ENCODE measurements around the gene RTKN.
"Not testable (repeated sequence)": the region's sequence is repeated elsewhere in the genome, so short reads cannot be mapped to it uniquely, and the experiment has no call there.

The RTKN gene

DNA sequence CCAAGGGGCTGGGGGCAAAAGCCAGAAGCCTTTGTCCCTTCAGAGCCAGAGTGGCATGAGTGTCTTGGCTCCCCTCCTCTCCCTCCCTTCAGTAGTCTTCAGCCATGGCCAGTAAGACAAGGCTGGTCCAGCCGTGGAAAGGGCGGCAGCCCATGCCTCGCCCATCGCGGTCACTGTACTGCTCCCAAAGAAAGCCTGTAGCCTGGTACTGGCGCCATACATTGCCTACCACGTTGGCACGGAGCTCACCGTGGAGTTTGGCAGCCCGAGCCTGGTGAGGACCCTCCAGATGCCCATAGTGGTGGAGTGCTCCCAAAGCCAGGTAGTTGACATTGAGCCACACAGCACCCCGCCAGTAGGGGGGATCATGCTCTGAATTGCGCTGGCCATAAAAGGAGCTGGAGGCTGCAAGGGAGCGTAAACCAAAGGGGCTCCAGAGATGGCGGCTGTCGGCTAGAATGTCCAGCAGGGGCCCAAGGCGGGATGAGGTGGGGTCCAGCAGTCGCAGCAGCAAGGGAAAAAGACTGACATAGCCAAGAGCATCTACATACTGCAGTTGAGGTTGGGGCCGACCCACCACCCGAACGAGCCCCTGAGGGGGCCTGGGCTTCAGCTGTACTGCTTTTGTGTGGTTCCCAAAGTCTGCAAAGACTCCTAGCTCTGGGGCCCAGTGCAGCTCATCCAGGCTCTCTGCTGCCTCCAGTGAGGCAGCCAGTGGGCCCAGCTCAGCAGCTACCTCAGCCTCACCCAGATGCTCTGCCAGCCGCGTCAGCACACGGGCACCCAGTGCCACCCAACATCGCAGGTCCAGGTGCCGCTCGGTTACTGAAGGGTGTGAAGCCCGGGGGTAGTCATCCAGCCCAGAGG lies 19.7 kb upstream of the RTKN start:
- peak; percentile 34 for DNase-seq

DNA sequence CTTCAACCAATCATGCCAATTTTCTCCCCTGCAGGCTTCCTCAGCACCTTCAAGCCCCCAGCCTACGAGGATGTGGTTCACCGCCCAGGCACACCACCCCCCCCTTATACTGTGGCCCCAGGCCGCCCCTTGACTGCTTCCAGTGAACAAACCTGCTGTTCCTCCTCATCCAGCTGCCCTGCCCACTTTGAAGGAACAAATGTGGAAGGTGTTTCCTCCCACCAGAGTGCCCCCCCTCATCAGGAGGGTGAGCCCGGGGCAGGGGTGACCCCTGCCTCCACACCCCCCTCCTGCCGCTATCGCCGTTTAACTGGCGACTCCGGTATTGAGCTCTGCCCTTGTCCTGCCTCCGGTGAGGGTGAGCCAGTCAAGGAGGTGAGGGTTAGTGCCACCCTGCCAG lies 18.4 kb upstream of the RTKN start:
- DNase-seq = not testable (repeated sequence)

DNA sequence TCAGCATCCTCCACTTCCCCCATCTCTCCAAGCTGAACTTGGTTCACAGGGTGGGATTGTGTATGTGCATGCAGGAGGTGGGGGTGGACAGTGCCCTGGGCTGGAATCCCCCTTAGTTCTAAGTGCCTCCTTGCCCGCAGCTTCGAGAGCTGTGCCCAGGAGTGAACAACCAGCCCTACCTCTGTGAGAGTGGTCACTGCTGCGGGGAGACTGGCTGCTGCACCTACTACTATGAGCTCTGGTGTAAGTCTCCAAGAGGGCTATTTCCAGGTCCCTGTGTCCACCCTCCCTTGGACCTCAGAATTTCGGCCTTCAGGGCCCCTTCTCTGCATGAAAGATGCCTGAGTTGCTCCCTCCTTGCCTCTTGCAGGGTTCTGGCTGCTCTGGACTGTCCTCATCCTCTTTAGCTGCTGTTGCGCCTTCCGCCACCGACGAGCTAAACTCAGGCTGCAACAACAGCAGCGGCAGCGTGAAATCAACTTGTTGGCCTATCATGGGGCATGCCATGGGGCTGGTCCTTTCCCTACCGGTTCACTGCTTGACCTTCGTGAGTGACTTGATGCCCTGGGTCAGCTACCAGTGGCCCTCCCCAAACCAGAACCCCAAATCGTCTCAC lies 17.9 kb upstream of the RTKN start:
- not testable (repeated sequence) for DNase-seq

DNA sequence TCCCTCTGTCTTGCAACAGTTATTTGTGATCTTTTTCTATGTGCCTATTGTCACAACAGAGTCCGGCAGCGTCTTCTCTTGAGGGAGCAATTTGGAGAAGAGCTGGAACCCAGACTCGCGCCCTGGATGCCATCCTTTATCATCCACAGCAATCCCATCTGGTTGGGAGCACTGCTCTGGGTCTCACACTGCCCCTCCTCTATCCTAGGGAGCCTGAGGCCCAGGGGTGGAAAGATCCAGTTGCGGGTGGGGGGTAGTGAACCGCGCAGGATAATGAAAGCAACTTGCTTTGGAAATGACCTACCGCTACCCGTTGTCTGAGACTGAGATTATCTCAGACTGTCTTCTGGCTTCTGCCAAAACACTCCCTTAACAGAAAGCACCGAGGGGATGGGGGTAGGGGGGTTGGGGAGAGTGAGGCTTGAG lies 17.2 kb upstream of the RTKN start:
- DNase-seq = no peak

DNA sequence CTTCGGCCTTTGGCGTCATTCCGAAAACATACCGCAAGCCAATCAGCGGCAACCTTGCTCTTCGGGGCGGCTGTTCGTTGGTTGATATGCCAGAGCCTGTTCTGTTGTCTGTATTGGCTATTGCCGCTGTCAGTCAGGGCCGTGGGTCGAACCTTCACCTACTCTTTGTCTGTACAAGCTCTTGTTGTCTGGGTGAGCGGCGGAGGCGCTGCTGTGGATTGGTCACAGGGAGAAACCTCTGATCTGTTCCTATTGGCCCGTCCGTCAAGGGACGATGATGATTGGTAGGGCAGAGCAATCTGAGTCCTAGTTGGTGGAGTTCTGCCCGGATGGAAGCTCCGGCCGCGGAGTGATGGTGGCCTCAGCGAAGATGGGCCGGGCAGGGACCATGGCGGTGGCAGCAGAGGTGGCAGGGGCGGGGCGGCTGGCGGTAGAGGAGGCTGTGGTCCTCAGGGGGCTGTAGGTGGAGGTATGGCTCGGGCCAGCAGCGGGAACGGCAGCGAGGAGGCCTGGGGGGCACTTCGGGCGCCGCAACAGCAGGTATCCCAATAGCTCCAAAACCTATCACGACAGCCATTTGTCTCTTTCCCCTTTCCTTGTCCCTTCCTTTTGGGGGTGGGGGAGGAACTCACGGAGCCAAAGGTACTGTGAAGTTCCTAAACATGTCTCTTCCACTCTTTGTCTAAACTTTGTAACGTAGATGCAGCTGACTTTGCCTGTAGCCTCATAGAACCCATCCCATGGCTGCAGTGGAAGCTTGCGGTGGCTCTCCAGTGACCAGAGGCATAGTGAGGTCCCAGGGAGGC lies 16.6 kb upstream of the RTKN start, which contains the start of gene WBP1:
Gene WBP1, plus strand, starts transcription at position 307 of the 806 bp plus-strand sequence. Its CDS starts 165 bp downstream, at position 472.
- peak; percentile 99 for DNase-seq

DNA sequence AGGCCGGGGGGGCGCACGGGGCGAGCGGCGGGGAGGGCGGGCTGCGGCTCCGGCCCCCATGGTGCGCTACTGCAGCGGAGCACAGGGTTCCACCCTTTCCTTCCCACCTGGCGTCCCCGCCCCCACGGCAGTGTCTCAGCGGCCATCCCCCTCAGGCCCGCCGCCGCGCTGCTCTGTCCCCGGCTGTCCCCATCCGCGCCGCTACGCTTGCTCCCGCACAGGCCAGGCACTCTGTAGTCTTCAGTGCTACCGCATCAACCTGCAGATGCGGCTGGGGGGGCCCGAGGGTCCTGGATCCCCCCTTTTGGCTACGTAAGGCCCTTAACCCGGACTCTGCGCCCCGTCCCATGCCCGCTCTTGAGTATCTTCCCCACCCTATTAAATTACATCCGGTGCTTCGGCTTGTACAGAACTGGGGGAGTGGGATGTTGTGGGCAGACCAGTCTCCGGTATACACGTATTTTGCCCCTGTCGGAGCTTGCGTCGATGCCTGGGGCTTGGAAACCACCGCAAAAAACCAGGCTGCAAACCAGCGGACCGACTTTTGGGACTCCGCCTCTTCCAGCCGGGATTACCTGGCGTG lies 15.9 kb upstream of the RTKN start:
- DNase-seq = peak; percentile 87

DNA sequence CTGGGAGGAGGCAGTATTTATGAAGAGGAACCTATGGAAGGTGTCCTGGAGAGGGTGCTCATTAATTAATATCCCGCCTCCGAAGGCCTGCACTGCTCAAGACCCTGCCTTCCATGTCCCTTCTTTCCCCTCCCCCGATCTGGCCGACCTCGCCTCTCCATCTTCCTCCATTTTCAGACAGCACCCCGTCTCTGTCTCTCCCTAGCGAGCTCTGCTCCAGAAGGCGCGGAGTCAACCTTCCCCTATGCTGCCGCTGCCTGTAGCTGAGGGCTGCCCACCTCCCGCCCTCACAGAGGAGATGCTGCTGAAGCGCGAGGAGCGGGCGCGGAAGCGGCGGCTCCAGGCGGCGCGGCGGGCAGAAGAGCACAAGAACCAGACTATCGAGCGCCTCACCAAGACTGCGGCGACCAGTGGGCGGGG lies 15.4 kb upstream of the RTKN start:
- DNase-seq = no peak

DNA sequence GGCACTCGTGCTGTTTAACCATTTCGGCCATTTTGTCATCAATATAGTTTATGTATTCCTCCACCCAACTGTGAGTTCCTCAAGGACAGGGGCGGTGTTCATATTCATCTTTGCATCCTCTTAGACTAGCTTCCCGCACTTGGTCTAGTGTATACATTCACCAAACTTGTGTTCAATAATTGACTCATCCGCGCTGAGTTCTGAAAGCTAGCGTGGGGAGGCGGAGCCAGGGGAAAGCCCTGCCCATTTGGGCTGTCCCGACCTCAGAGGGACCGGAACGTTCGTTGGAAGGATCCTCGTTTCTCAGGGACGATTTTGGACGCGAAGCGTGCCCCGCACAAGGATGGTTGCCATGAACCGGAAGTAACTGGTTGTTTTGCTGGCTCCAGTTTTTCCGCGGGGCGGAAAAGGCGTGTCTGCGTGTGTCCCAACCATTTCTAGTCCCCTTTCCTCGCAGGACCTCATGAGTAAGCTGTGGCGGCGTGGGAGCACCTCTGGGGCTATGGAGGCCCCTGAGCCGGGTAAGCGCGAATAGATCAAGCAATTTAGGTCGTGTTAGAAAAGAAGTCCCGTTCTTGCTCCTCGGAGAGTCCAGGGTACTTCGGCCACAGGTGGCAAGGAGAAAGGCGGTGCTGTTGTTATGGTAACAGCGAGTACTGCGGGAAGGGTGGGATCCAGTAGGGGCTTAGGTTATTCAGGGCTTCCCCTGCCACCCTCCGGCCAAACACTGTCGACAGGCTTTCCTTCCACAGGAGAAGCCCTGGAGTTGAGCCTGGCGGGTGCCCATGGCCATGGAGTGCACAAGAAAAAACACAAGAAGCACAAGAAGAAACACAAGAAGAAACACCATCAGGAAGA lies 13.1 kb upstream of the RTKN start, which contains the start of gene INO80B:
Gene INO80B, plus strand, starts transcription at position 434 of the 858 bp plus-strand sequence. Its CDS starts 30 bp downstream, at position 464.
- DNase-seq = peak; percentile 98

DNA sequence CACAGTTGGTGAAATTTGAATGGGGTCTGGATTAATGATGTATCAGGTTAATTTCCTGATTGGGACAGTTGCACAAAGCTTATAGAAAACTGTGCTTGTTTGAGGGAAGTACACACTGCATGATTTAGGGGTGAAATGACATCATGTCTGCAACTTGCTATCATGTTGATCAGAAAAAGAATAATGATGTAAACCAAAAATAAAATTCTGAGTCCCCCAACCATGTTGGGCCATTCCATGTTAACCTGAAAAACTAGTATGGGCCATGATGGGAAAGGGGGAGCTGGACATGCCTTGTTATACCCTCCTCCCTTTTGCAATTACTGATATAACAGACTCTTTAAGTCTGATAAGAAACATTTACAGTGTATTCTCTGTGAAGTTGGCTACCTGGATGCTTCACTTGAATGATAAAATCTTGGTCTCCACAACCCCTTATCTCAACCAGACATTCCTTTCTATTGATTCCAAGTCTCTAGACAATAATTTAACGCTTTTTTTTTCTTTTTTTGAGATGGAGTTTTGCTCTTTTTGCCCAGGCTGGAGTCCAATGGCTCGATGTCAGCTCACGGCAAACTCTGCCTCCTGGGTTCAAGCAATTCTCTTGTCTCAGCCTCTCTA lies 8.9 kb upstream of the RTKN start:
- DNase-seq = no peak

DNA sequence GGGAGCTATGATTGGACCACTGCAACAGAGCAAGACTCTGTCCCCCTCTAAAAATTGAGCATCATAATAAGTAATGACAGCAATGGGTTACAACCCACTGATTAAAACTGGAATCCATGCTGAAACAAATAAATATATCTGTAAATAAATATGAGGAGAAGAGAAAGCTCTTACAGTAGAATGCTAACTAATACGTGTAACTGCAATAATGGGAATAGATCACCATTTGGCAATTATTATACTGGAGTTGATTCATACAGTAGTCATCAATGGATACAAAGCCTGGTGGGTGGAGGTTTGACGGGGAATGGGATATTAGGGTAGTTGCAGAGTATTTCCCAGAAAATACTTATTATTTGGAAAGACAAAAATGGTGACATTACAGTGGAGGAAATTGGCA lies 7.0 kb upstream of the RTKN start:
- DNase-seq = no peak

DNA sequence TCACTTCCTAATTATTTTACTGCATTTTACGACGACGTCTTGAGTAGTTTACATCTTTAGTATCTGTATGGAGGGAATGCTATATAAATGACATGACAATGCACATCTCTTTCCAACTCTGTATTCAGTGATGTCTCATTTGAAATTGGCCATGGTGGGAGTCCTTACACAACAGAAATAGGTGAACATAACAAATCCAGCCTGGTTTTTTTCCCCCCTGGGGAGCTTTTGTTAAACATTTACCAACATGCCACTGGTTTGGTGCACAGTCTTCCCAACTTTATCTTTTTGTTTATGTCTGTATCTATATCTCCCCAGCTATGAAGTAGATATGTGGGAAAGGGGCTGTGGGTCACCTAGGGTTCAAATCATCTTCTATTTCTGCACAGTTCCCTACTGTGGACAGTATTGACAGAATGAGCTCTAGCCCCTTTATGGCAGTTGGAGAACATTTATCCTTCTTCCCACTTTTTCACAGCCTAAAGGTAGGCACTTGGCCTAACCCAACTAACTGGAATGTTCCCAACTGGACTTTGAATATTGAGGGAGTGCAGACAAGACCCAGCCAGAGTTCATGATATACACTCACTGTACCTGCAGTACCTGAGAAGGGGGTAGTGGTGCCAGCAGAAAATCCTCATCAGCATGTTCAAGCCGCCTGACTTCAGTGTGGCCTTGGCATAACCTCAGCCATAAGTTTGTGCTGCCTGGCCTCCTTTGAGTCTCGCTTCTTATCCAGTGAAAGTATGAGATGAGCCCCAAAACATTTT lies 5.7 kb upstream of the RTKN start:
- DNase-seq = no peak

DNA sequence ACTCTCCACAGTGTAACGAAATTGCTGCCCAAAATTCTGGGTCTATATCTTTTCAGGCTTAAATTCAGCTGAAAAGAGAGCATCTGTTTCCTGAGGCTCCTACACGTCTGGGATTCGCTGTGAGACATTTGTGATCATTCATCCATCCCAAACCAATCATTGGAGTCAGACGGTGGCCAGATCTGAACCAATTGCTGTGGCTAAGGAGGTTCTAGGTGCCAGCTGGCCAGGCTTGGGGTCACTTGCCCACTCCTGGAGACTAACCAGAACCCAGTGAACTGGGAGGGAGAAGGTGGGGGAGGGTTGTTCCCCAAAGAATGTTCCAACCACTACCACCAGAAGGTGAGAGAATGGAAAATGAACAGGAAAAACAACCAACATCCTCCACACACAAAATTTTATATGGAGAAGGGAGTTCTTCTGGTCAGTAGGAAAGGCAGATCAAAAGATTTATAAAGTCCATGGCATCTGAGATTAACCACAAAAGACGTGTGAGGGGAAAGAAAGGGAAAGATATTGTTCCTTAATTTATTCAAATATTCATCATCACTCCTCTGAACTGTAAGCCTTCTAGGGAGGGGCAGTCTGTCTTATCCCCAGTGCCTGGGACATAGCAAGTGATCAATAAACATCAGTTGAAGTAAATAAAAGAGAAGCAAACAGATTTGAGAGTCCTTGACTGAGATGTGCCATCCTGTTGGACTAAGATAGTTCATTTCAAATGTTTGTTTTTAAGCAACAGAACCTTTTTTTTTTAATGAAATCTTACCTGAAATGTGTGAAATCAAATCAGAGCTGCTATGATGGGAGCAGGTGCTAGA lies 3.0 kb upstream of the RTKN start:
- DNase-seq = no peak

DNA sequence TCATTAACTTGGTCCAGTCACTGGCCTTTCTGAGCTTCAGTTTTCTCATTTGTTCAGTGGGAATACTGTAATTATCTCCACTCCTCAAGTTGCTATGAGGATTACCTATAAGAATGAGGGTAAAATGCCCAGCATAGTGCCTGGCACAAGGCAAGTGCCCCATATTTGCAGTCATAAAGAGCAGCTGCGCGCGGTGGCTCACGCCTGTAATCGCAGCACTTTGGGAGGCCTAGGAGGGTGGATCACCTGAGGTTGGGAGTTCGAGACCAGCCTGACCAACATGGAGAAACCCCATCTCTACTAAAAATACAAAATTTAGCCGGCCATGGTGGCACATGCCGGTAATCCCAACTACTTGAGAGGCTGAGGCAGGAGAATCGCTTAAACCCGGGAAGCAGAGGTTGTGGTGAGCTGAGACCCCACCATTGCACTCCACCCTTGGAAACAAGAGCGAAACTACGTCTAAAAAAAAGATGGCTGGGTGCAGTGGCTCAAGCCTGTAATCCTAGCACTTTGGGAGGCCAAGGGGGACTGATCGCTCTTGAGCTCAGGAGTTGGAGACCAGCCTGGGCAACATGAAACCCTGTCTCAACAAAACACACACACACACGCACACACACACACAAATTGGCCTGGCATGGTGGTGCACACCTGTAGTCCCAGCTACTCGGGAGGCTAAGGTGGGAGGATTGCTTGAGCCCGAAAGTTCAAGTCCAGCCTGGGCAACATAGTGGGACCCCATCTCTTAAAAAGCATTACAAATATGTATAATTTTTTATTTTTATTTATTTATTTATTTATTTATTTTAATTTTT lies 953 bp upstream of the RTKN start:
- DNase-seq = not testable (repeated sequence)

DNA sequence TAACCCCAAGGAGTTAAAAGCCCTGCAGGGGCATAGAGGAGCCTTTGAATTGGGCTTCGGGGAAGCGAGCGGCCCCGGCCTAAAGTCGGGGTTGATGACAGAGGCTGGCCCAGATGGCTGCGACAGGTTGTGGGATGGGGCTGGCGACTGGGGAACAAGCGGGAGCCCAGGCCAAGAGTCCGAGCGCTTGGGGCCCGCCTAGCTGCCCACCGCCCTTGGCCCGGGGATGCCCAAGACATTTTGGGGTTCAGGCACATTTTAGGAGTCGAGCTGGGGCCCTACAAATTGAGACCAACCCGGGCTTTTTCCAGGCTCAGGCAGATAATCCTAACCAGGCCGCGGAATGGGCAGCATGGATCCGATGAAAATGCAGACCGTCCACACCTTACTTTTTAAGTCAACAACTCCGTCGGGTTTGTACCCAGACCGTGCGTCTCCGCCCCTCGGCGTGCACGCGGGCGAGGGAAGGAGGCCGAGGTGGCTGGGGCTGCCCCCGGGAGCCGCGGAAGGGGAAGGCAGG lies 507 bp downstream of the RTKN start:
- no peak for DNase-seq

DNA sequence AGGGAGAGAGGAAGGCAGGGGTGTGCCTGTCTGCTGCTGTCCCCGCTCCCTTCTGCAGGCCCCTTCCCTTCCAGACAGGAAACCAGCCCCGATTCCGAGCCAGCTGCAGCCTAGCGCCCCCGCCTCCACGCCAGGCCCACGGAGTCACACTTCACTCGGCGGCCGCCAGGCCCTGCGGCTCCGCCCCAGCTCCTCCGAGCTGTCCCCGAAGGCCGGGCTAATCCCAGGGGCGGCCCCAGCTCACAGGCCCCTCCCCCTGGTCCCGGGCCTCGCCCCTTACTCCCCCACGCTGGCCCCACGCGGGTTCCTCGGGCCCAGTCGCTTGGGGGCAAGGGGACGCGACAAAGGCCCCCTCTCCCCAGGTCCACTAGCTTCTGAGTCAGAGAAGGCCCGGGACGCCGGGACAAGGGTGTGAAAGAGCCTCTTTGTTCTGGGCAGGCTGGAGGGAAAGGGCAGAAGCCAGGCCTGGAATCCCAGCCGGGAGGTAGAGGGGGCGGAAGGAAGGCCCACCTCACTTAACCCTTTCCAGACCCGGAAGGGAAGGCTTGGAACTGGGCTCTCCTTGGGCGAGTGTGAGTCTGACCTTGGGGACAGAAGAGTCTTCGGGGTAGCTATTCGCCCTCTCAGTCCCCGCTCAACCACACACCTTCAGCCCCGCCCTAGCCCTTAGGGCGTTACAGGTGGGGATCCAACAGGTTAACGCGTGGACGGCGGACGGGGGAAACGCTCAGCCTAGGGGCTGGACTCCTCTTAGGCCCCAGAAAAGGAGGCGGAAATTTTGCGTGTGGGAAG lies 1.2 kb downstream of the RTKN start:
- DNase-seq = peak; percentile 72

DNA sequence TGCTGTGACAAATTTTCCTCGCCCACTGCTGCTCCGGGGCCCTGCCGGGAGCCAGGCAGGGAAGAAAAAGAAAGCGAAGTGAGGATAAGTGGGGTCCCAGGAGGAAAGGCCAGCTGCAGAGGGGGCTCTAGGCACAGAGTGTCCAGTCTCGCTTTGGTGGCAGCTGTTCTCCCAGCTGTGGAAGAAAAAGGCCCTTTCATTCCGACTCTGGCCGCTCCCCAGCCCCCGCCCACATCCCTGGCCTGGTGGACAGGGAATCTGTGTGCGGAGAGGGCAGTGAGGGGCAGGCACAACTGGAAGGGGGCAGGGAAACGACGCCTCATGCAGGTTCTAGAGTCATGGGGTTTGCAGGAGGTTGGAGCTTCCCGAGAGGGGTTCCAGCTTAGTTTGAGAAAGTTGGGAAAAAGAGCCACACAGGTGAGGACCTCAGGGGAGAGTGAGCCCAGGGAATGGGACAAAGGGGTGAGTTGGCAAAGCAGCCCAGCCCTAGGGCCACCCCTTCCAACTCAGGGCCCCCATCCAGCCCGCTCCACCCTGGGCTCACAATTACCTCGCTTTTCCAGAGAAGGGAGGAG lies 1.8 kb downstream of the RTKN start:
- no peak for DNase-seq

DNA sequence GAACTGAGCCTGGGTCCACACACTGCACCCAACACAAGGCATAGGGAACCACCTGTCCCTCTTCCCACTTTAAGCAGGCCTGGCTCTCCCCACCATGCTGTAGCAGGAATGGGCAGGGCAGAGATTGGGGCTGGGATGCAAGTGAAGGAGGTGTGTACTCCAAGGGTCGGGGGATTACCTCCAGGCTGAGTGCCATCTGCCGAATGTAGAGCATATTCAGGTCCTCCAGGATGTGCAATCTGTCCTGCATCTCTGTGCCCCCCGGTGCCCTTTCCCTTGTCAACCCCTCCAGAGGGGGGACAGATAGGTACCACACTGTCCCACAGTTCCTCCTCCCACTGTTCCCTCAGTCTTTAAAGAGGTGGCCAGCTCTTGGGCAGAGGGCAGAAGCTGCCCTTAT lies 2.4 kb downstream of the RTKN start:
- no peak for DNase-seq
